ENCODE results near the gene LRRC8D.
"Not testable (repeated sequence)": the region's sequence is repeated elsewhere in the genome, so short reads cannot be mapped to it uniquely, and the experiment has no call there.

Gene LRRC8D

GRCh38 chr1:89918127-89918793 is 97.4 kb downstream of the LRRC8D start:
- Histone ChIP-seq H3K9me3 (ENCODE audit: control insufficient read depth, low read length) (no peaks in the 10 kb centered on the region), H2AFZ (no peak overlapping the region), H3K4me1 (no peaks in the 10 kb centered on the region), H3K27ac (no peak overlapping the region), H3K36me3 (ENCODE audit: control insufficient read depth, insufficient read depth, low read length) (no peaks in the 10 kb centered on the region), H3K27me3 (ENCODE audit: control insufficient read depth, insufficient read depth, low read length) (no peaks in the 10 kb centered on the region), H3K4me3 (ENCODE audit: low read depth, low read length) (no peak overlapping the region), H3K9ac (no peak overlapping the region), H3K79me2 (no peaks in the 10 kb centered on the region), H3K4me2 (ENCODE audit: low read length) (no peak overlapping the region)
- no peak for TF ChIP-seq CTCF (IDR thresholded peaks at IDR 0.05)

DNA sequence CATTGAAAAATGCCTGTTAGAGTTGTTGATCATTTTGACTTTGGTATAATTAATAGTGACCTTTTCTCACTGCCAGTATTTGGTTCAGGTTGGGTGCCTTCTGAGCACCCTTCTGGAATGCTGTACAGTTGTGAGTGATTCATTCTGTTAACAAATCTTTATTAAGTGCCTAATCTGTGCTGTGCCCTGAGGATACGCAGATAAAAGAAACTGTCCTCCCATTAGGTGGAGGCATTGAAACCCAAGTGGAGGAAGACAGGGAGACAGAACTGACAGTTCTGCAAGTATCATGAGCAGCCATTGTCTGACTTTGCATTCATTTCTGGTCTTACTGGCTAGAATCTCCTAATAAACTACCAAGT is 97.9 kb downstream of the LRRC8D start:
- H3K27ac ChIP-seq = no peak overlapping the region
- H2AFZ ChIP-seq = no peak overlapping the region
- TF ChIP-seq CTCF (IDR thresholded peaks at IDR 0.05) = no peak

DNA sequence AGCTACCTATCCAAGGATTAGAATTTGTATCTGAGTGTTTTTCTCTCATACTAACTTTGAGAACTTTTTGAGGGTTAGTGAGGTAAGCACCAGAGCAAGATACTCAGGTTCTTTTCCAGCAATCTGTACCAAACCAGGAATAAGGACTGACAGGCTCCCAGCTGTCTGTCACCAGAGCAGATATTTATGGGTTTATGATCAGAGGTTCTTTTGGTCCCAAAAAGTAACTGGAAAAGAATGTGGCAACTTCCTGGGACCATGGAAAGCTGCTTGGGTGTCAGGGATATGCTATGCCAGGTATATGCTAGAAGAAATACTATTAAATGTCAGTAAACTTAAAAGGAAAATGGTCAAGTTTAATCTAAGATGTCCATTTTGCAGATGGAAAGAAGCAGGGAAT is 98.3 kb downstream of the LRRC8D start:
- Histone ChIP-seq H2AFZ (no peak overlapping the region), H3K4me1 (no peaks in the 10 kb centered on the region), H3K27ac (no peak overlapping the region), H3K79me2 (no peaks in the 10 kb centered on the region), H3K9ac (no peak overlapping the region), H3K27me3 (ENCODE audit: control insufficient read depth, insufficient read depth, low read length) (no peaks in the 10 kb centered on the region), H3K9me3 (ENCODE audit: control insufficient read depth, low read length) (no peaks in the 10 kb centered on the region), H3K36me3 (ENCODE audit: control insufficient read depth, insufficient read depth, low read length) (no peaks in the 10 kb centered on the region), H3K4me2 (ENCODE audit: low read length) (no peak overlapping the region), H3K4me3 (ENCODE audit: low read depth, low read length) (no peak overlapping the region)
- no peak for TF ChIP-seq CTCF (IDR thresholded peaks at IDR 0.05)

More for the DNA sequence above, 97.9 kb downstream of the LRRC8D start:
- no peaks in the 10 kb centered on the region for H3K79me2 ChIP-seq
- no peak overlapping the region for H3K9ac ChIP-seq
- no peak overlapping the region for H3K4me3 ChIP-seq (ENCODE audit: low read depth, low read length)
- no peaks in the 10 kb centered on the region for H3K9me3 ChIP-seq (ENCODE audit: control insufficient read depth, low read length)
- no peaks in the 10 kb centered on the region for H3K27me3 ChIP-seq (ENCODE audit: control insufficient read depth, insufficient read depth, low read length)
- no peaks in the 10 kb centered on the region for H3K4me1 ChIP-seq
- no peaks in the 10 kb centered on the region for H3K36me3 ChIP-seq (ENCODE audit: control insufficient read depth, insufficient read depth, low read length)
- H3K4me2 ChIP-seq (ENCODE audit: low read length) = no peak overlapping the region

- TF ChIP-seq CTCF (IDR thresholded peaks at IDR 0.05) = no peak
- H3K9me3 ChIP-seq (ENCODE audit: control insufficient read depth, low read length) = no peaks in the 10 kb centered on the region
- H3K4me3 ChIP-seq (ENCODE audit: low read depth, low read length) = no peak overlapping the region
- H3K27me3 ChIP-seq (ENCODE audit: control insufficient read depth, insufficient read depth, low read length) = no peaks in the 10 kb centered on the region
- H3K4me2 ChIP-seq (ENCODE audit: low read length) = no peak overlapping the region
- no peaks in the 10 kb centered on the region for H3K36me3 ChIP-seq (ENCODE audit: control insufficient read depth, insufficient read depth, low read length)
- H3K79me2 ChIP-seq = no peaks in the 10 kb centered on the region
- H3K4me1 ChIP-seq = no peaks in the 10 kb centered on the region
- no peak overlapping the region for H3K9ac ChIP-seq
- no peak overlapping the region for H2AFZ ChIP-seq
- no peak overlapping the region for H3K27ac ChIP-seq
Observed at GRCh38 chr1:89922911-89923310, 102.1 kb downstream of the LRRC8D start.

DNA sequence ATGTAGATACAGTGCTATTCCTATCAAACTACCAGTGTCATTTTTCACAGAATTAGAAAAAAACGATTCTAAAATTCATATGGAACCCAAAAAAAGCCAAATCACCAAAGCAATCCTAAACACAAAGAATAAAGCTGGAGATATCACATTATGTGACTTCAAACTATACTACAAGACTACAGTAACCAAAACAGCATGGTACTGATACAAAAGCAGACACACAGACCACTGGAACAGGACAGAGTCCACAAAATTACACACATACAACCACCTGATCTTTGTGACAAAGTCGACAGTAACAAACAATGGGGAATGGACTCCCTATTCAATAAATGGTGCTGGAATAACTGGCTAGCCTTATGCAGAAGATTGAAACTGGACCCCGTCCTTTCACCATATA is 102.7 kb downstream of the LRRC8D start:
- no peak overlapping the region for H3K4me2 ChIP-seq (ENCODE audit: low read length)
- H3K79me2 ChIP-seq = no peaks in the 10 kb centered on the region
- H3K9me3 ChIP-seq (ENCODE audit: control insufficient read depth, low read length) = no peaks in the 10 kb centered on the region
- no peak overlapping the region for H3K27ac ChIP-seq
- H3K4me3 ChIP-seq (ENCODE audit: low read depth, low read length) = no peak overlapping the region
- no peak overlapping the region for H3K9ac ChIP-seq
- H3K27me3 ChIP-seq (ENCODE audit: control insufficient read depth, insufficient read depth, low read length) = no peaks in the 10 kb centered on the region
- H2AFZ ChIP-seq = no peak overlapping the region
- no peaks in the 10 kb centered on the region for H3K4me1 ChIP-seq
- no peak for TF ChIP-seq CTCF (IDR thresholded peaks at IDR 0.05)
- no peaks in the 10 kb centered on the region for H3K36me3 ChIP-seq (ENCODE audit: control insufficient read depth, insufficient read depth, low read length)

DNA sequence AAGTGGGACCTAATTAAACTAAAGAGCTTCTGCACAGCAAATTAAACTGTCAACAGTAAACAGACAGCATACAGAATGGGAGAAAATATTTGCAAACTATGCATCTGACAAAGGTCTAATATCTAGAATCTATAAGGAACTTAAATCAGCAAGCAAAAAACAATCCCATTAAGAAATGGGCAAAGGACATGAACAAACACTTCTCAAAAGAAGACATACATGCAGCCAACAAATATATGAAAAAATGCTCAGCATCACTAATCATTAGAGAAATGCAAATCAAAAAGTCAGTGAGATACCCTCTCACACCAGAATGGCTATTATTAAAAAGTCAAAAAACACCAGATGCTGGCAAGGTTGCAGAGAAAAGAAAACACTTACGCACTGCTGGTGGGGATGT is 103.2 kb downstream of the LRRC8D start:
- not testable (repeated sequence) for H2AFZ ChIP-seq; H3K27ac ChIP-seq; H3K79me2 ChIP-seq; H3K4me2 ChIP-seq (ENCODE audit: low read length); H3K9me3 ChIP-seq (ENCODE audit: control insufficient read depth, low read length); H3K4me1 ChIP-seq; H3K36me3 ChIP-seq (ENCODE audit: control insufficient read depth, insufficient read depth, low read length); H3K27me3 ChIP-seq (ENCODE audit: control insufficient read depth, insufficient read depth, low read length); H3K4me3 ChIP-seq (ENCODE audit: low read depth, low read length); H3K9ac ChIP-seq

Measured in parathyroid adenoma (tissue), 2 donors.